OCI-LY3 (cell line): Measurements from ENCODE around the gene S100A9.

Experiments
- H2AFZ ChIP-seq: fragments of 200-600, 300-600 bp; shearing (Covaris generic); 2 replicates; pipeline ENCODE4 v1.6.0; 2014; ENCODE audit warnings: antibody characterized with exemption, low read depth, low read length
- H3K27ac ChIP-seq: fragments of 200-600, 300-600 bp; sonication (generic); 2 replicates; pipeline ENCODE4 v1.5.1; 2014; ENCODE audit warnings: mild to moderate bottlenecking, low read length, moderate library complexity, mixed read lengths
- H3K27me3 ChIP-seq: fragments of 200-600, 300-600 bp; sonication (generic); 2 replicates; pipeline ENCODE4 v1.6.1; 2014; ENCODE audit warnings: low read depth, low read length, mixed read lengths
- H3K36me3 ChIP-seq: fragments of 200-600, 300-600 bp; sonication (generic); replicated peaks from 2 replicates; pipeline ENCODE3; 2014; ENCODE audit warnings: low read depth, low read length, mixed read lengths
- H3K4me1 ChIP-seq: fragments of 300-600, 200-600 bp; sonication (generic); 2 replicates; pipeline ENCODE4 v1.6.1; 2014; ENCODE audit warnings: low read length, mixed read lengths
- H3K4me2 ChIP-seq: fragments of 200-600, 300-600 bp; sonication (generic); 2 replicates; pipeline ENCODE4 v1.6.1; 2014; ENCODE audit warnings: low read length, mixed read lengths
- H3K4me3 ChIP-seq: fragments of 300-600, 200-600 bp; sonication (generic); 2 replicates; pipeline ENCODE4 v1.5.1; 2014; ENCODE audit warnings: antibody characterized with exemption, mild to moderate bottlenecking, low read length, moderate library complexity
- H3K79me2 ChIP-seq: fragments of 300-600, 200-600 bp; shearing (Covaris generic); 2 replicates; pipeline ENCODE4 v1.6.1; 2014; ENCODE audit warnings: mild to moderate bottlenecking, low read length, mixed read lengths
- H3K9ac ChIP-seq: fragments of 300-600, 200-600 bp; shearing (Covaris generic); 2 replicates; pipeline ENCODE4 v1.6.0; 2014; ENCODE audit warnings: mild to moderate bottlenecking, low read length, moderate library complexity
- H3K9me3 ChIP-seq: fragments of 200-600, 300-600 bp; shearing (Covaris generic); 2 replicates; pipeline ENCODE4 v1.6.1; 2014; ENCODE audit warnings: low read length, mixed read lengths; ENCODE audit not compliant: insufficient read depth
- H4K20me1 ChIP-seq: fragments of 200-600, 300-600 bp; sonication (generic); 2 replicates; pipeline ENCODE4 v1.6.1; 2016; ENCODE audit warnings: low read length, mixed read lengths; ENCODE audit not compliant: insufficient read depth
- CTCF ChIP-seq: fragments of 200-600, 300-600 bp; sonication (generic); IDR thresholded peaks from 2 replicates; pipeline ENCODE4 v1.5.1; 2014; ENCODE audit warnings: antibody characterized with exemption, low read length, low read depth
- EZH2phosphoT487 ChIP-seq: fragments of 200-600 bp; shearing (Covaris generic); IDR thresholded peaks from 2 replicates; pipeline ENCODE4 v1.6.1; 2018; ENCODE audit warnings: antibody characterized with exemption, mixed run types, low read depth

The S100A9 gene

GRCh38 chr1:153401461-153401860, 43.8 kb downstream of the S100A9 start:
- H3K27ac ChIP-seq: no peak overlapping the region
- no peak overlapping the region for H3K4me2 ChIP-seq
- H2AFZ ChIP-seq: no peak overlapping the region
- H3K9me3 ChIP-seq: no peaks in the 10 kb centered on the region
- TF ChIP-seq CTCF (no peak), EZH2phosphoT487 (no peak)
- H3K4me3 ChIP-seq: no peak overlapping the region
- no peaks in the 10 kb centered on the region for H3K4me1 ChIP-seq
- H3K9ac ChIP-seq: no peak overlapping the region
- H3K27me3 ChIP-seq: peaks cover 66% of the 10 kb centered on the region
- H4K20me1 ChIP-seq: no peaks in the 10 kb centered on the region
- no peaks in the 10 kb centered on the region for H3K36me3 ChIP-seq
- no peaks in the 10 kb centered on the region for H3K79me2 ChIP-seq

GRCh38 chr1:153402226-153402625, 44.6 kb downstream of the S100A9 start:
- H3K9me3 ChIP-seq: no peaks in the 10 kb centered on the region
- no peak overlapping the region for H3K27ac ChIP-seq
- peaks cover 67% of the 10 kb centered on the region for H3K27me3 ChIP-seq
- no peak overlapping the region for H3K4me2 ChIP-seq
- H3K9ac ChIP-seq: no peak overlapping the region
- no peak overlapping the region for H3K4me3 ChIP-seq
- H4K20me1 ChIP-seq: no peaks in the 10 kb centered on the region
- H3K36me3 ChIP-seq: no peaks in the 10 kb centered on the region
- no peaks in the 10 kb centered on the region for H3K79me2 ChIP-seq
- H2AFZ ChIP-seq: no peak overlapping the region
- TF ChIP-seq EZH2phosphoT487 (no peak), CTCF (no peak)
- H3K4me1 ChIP-seq: no peaks in the 10 kb centered on the region

- H3K4me2 ChIP-seq: no peak overlapping the region
- no peaks in the 10 kb centered on the region for H3K36me3 ChIP-seq
- H3K4me3 ChIP-seq: no peak overlapping the region
- H2AFZ ChIP-seq: no peak overlapping the region
- no peak overlapping the region for H3K9ac ChIP-seq
- H3K79me2 ChIP-seq: no peaks in the 10 kb centered on the region
- no peaks in the 10 kb centered on the region for H4K20me1 ChIP-seq
- H3K9me3 ChIP-seq: no peaks in the 10 kb centered on the region
- no peak for TF ChIP-seq EZH2phosphoT487
- TF ChIP-seq CTCF: no peak
- H3K27ac ChIP-seq: no peak overlapping the region
- peaks cover 65% of the 10 kb centered on the region for H3K27me3 ChIP-seq
- H3K4me1 ChIP-seq: no peaks in the 10 kb centered on the region
These were observed 45.9 kb downstream of the S100A9 start for GRCh38 chr1:153403421-153404085.

- H3K4me1 ChIP-seq: no peaks in the 10 kb centered on the region
- H3K9ac ChIP-seq: no peak overlapping the region
- no peak overlapping the region for H2AFZ ChIP-seq
- H3K27ac ChIP-seq: no peak overlapping the region
- H3K4me2 ChIP-seq: no peak overlapping the region
- H3K36me3 ChIP-seq: no peaks in the 10 kb centered on the region
- peaks cover 63% of the 10 kb centered on the region for H3K27me3 ChIP-seq
- H3K79me2 ChIP-seq: no peaks in the 10 kb centered on the region
- no peak overlapping the region for H3K4me3 ChIP-seq
- TF ChIP-seq CTCF: no peak
- TF ChIP-seq EZH2phosphoT487: no peak
- H4K20me1 ChIP-seq: no peaks in the 10 kb centered on the region
- H3K9me3 ChIP-seq: no peaks in the 10 kb centered on the region
These were observed 46.5 kb downstream of the S100A9 start for GRCh38 chr1:153404086-153404635.
